ENCODE measurements around the gene ZNF860. TPM values are rescaled to one million over a fixed set of nuclear protein-coding genes. Genes with fewer than 3 reads are reported as not detected.

Gene ZNF860
- polyA plus RNA-seq, 1 experiment = 0.63 TPM

DNA sequence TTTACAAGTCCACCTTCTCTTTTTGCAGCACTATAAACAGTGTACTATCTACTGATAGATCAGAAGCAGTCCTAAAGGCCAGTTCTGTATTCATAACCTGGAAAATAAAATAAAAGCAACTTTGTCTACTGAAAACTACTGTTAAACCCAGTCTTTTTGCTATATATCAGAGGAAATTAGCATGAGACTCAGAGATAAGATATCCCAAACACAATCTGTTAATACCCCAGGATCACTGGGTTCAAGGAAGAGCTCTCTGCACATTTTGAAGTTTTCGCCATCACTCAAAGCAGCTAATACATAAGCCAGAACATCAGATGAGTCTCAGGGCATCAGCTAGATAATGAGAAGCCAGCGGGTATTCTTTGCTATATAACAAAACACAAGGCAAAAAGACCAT lies 22.3 kb upstream of the ZNF860 start:
- Histone ChIP-seq H3K27me3 (ENCODE audit: control insufficient read depth, insufficient read depth, low read length) (no peaks in the 10 kb centered on the region), H3K9me3 (ENCODE audit: control insufficient read depth, insufficient read depth, low read length) (peaks cover 8% of the 10 kb centered on the region; the same call in 1 of the 2 replicates), H3K4me3 (ENCODE audit: low read depth, low read length) (no peak overlapping the region), H3K27ac (ENCODE audit: low read depth, low read length) (no peak overlapping the region)
- no peak for DNase-seq (ENCODE audit: low read depth, low spot score)
- ChIA-PET CTCF (no interaction called here), POLR2A (no interaction called here)
- TF ChIP-seq CTCF (IDR thresholded peaks at IDR 0.05; ENCODE audit: low read depth, low read length) = no peak

DNA sequence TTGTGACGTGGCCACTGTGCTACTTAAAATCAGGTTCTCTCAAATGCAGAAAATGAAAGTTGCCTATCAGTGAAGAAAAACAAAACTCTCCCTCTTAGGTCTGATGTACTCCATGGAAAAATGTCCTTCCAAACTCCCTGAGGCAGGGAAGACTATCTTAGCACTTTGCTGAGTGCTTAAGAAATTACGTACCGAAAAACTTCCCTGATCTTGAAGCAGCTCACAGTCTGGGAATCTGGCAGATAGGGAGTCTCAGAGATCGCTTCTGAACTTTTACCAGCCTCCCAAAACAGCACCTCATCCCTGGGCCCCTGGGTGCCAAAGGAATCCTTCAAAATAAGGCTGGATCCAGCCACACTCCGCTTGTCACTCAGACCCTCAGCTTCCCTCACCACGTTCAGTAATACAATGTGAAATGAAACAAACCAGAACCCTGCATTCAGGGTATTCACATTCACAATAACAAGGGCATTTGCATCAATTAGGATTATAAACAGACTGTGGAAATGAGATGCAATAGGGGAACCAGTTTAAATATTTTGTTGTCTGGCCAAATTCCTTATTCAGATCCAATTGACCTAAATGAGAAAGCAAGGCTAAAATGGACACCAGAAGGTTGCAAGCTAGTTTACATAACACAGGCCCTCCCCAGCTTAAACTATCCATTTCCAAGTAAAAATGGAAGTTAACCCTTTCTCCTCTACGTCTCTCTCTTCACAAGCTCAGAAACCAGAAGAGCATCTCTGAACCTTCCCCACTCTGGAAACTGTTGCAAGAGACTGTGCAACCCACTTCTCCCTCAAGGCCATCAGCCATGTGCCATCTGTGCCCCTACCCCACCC lies 21.4 kb upstream of the ZNF860 start:
- H3K4me3 ChIP-seq (ENCODE audit: low read depth, low read length) = peak overlapping the region; percentile 50
- no peak for DNase-seq (ENCODE audit: low read depth, low spot score)
- H3K9me3 ChIP-seq (ENCODE audit: control insufficient read depth, insufficient read depth, low read length) = peaks cover 8% of the 10 kb centered on the region; the same call in 1 of the 2 replicates
- POLR2A ChIA-PET = interaction anchor here (0.6 kb wide), 1 partner anchor 11 kb away, joined by 3 read pairs; no protein-coding TSS in a partner anchor
- TF ChIP-seq CTCF (IDR thresholded peaks at IDR 0.05; ENCODE audit: low read depth, low read length) = no peak
- H3K27ac ChIP-seq (ENCODE audit: low read depth, low read length) = peak overlapping the region; percentile 49
- CTCF ChIA-PET = interaction anchor here (0.7 to 1.5 kb wide), 5 partner anchors 11 to 410 kb away, joined by 3 to 5 read pairs (median 4); no protein-coding TSS in a partner anchor
- H3K27me3 ChIP-seq (ENCODE audit: control insufficient read depth, insufficient read depth, low read length) = no peaks in the 10 kb centered on the region

DNA sequence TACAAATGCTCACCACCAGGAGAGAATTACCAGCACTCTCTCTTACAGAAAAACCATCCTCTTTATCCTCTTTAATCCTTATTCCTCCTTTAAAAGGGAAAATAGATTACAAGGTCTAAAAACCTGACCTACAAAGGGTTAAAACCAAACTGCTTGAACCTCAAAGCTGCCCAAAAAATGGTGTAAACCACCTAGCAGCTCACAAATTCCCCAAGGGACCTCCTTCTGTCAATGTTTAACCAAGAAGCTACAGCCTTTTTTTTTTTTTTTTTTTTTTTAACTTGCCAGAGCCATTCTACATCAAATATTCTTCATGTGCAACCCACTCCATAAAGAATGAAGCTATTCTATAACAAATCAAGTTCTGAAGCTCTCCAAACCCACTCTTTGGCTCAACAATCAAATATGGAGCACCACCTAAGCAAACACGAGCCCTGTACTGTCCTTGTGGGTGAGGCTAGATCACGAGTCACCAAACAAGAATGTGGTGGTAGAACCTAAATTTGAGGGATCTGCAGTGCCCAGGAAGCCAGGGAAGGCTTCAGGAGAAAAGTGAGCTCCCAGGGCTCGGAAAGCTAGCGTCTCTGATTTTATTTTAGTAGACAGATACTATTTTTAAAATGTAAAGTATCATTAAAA lies 20.6 kb upstream of the ZNF860 start:
- POLR2A ChIA-PET = interaction anchor here (0.6 kb wide), 1 partner anchor 10 kb away, joined by 3 read pairs; no protein-coding TSS in a partner anchor
- no peak for DNase-seq (ENCODE audit: low read depth, low spot score)
- Histone ChIP-seq H3K9me3 (ENCODE audit: control insufficient read depth, insufficient read depth, low read length) (peaks cover under 1% of the 10 kb centered on the region; the same call in 1 of the 2 replicates), H3K4me3 (ENCODE audit: low read depth, low read length) (no peak overlapping the region), H3K27me3 (ENCODE audit: control insufficient read depth, insufficient read depth, low read length) (no peaks in the 10 kb centered on the region), H3K27ac (ENCODE audit: low read depth, low read length) (peak overlapping the region; percentile 33)
- CTCF ChIA-PET = interaction anchor here (0.7 to 1.5 kb wide), 5 partner anchors 11 to 411 kb away, joined by 3 to 5 read pairs (median 4); no protein-coding TSS in a partner anchor
- no peak for TF ChIP-seq CTCF (IDR thresholded peaks at IDR 0.05; ENCODE audit: low read depth, low read length)

GRCh38 chr3:31962801-31963205 lies 18.7 kb upstream of the ZNF860 start:
- POLR2A ChIA-PET = no interaction called here
- no peak for TF ChIP-seq CTCF (IDR thresholded peaks at IDR 0.05; ENCODE audit: low read depth, low read length)
- Histone ChIP-seq H3K4me3 (ENCODE audit: low read depth, low read length) (no peak overlapping the region), H3K27me3 (ENCODE audit: control insufficient read depth, insufficient read depth, low read length) (no peaks in the 10 kb centered on the region), H3K9me3 (ENCODE audit: control insufficient read depth, insufficient read depth, low read length) (no peaks in the 10 kb centered on the region), H3K27ac (ENCODE audit: low read depth, low read length) (no peak overlapping the region)
- CTCF ChIA-PET = no interaction called here
- DNase-seq (ENCODE audit: low read depth, low spot score) = no peak

Measured in AG04450 (cell line).